Measurements from ENCODE around the gene PALMD. TPM values are rescaled to one million over a fixed set of nuclear protein-coding genes. Genes with fewer than 3 reads are reported as not detected.

PALMD gene
- total and polyA plus RNA-seq, 2 of the 8 experiments (the other 6 are each of a cell fraction or from before 2014, with no cell fraction given), result not detected

DNA sequence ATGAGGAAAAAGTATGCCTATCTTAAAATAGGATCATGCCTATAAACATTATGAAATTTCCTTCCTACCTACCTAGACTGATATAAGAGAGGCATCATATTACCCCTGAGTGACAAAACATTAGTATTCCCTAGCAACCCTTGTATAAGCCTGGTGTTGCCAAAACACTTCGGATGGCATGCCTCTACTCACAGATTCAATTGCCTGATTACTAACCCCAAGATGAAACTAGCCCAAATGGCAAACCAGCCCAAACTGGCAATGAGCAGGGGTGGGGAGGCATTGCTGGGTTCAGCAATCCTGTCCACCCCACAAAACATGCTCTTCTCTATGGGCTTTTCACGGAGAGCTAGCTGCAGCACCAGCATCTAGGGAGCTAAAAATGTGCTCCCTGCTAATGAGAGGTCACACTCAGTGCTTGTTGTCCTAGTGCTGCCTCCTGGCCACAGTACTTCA lies 13.9 kb downstream of the PALMD start:
- Histone ChIP-seq H3K4me1 (replicated peaks in 1 of 4; ENCODE audit: control insufficient read depth in 3 of 4, insufficient read depth in 4 of 4, low read length in 3 of 4) (no peaks in the 10 kb centered on the region), H3K4me3 (ENCODE audit: extremely low read depth in 1 of 4, insufficient read depth in 2 of 4, low read depth in 3 of 4, low read length in 4 of 4) (no peak overlapping the region), H3K79me1 (ENCODE audit: low read depth, low read length) (no peaks in the 10 kb centered on the region), H2AFZ (ENCODE audit: low read length) (no peak overlapping the region), H3K4me2 (ENCODE audit: insufficient read depth in 1 of 2, low read depth in 2 of 2, low read length in 2 of 2) (no peak overlapping the region), H3K23ac (ENCODE audit: insufficient read length) (no peak overlapping the region), H3K27me3 (replicated peaks in 1 of 4; ENCODE audit: control insufficient read depth in 3 of 4, extremely low read depth in 1 of 4, insufficient read depth in 3 of 4, low read length in 3 of 4) (no peaks in the 10 kb centered on the region), H3K23me2 (ENCODE audit: low read depth, low read length) (no peaks in the 10 kb centered on the region), H2BK5ac (ENCODE audit: low read depth, low read length) (0 out of 2 replicates have a peak overlapping the region, but pooled peaks have one; percentile 32), H2BK120ac (replicated peaks; ENCODE audit: low read depth, low read length) (no peak overlapping the region), H2BK20ac (ENCODE audit: low read length) (no peak overlapping the region), H3K9ac (replicated peaks in 1 of 4; ENCODE audit: extremely low read depth in 1 of 4, low read depth in 3 of 4, low read length in 3 of 4) (no peak overlapping the region), H3K14ac (ENCODE audit: insufficient read length) (no peak overlapping the region), H3K56ac (replicated peaks; ENCODE audit: insufficient read length, low read depth, low read length) (no peak overlapping the region), H4K5ac (ENCODE audit: insufficient read length, low read depth, low read length) (no peak overlapping the region), H3K36me3 (ENCODE audit: control insufficient read depth in 2 of 4, insufficient read depth in 4 of 4, low read length in 3 of 4) (no peaks in the 10 kb centered on the region), H3K27ac (ENCODE audit: low read depth, low read length) (no peak overlapping the region), H3K9me3 (ENCODE audit: insufficient read depth in 2 of 2, low read depth in 1 of 2, low read length in 1 of 2) (no peaks in the 10 kb centered on the region), H2BK12ac (ENCODE audit: low read depth, low read length) (peak overlapping the region; percentile 42; the same call in 1 of the 2 replicates), H4K8ac (ENCODE audit: extremely low read depth, insufficient read depth, low read length) (no peak overlapping the region), H4K20me1 (replicated peaks in 1 of 2; ENCODE audit: control insufficient read depth in 1 of 2, insufficient read depth in 2 of 2, low read length in 2 of 2) (no peaks in the 10 kb centered on the region), H3K79me2 (ENCODE audit: control insufficient read depth in 1 of 2, insufficient read depth in 2 of 2, low read length in 2 of 2) (no peaks in the 10 kb centered on the region), H2AK5ac (ENCODE audit: low read depth, low read length) (peak overlapping the region; percentile 77; the same call in 1 of the 2 replicates), H2BK15ac (ENCODE audit: low read length) (no peak overlapping the region), H3K18ac (ENCODE audit: extremely low read depth, low read length) (no peak overlapping the region), H4K91ac (replicated peaks; ENCODE audit: insufficient read length, low read length) (no peak overlapping the region), H3K4ac (replicated peaks; ENCODE audit: insufficient read length, low read depth, low read length) (no peak overlapping the region)
- CTCF ChIA-PET (ENCODE audit: partially characterized antibody), result interaction anchor here (0.6 to 2.1 kb wide), 4 partner anchors 12 to 73 kb away, joined by 3 to 5 read pairs (median 3); no protein-coding TSS in a partner anchor
- no peak for FAIRE-seq
- DNase-seq (ENCODE audit: low read depth in 1 of 2, low spot score in 2 of 2), result no peak
- POLR2A ChIA-PET (ENCODE audit: partially characterized antibody), result no interaction called here
- WGBS, 2 experiments (ENCODE audit: extremely low coverage in 1 of 2, insufficient coverage in 1 of 2, insufficient read length in 1 of 2, insufficient replicate concordance in 2 of 2, low coverage in 1 of 2, low lambda C conversion rate in 2 of 2, missing lambda C conversion rate in 1 of 2), result 100% methylated on average over 2 of the region's 2 CpGs; no CpG with 5 or more reads in 1 of the 2 experiments
- TF ChIP-seq KDM4A (IDR thresholded peaks at IDR 0.05; ENCODE audit: low read depth, low read length, severe bottlenecking) (no peak), SP2 (IDR thresholded peaks at IDR 0.05; ENCODE audit: low read length) (no peak), POLR2A (IDR thresholded peaks at IDR 0.05; ENCODE audit: control extremely low read depth in 1 of 2, low read depth in 2 of 2, low read length in 2 of 2) (no peak), KDM5A (IDR thresholded peaks at IDR 0.05; ENCODE audit: low read length) (no peak), SAP30 (IDR thresholded peaks at IDR 0.05; ENCODE audit: insufficient read depth, insufficient replicate concordance, low read length) (no peak), CREB1 (IDR thresholded peaks at IDR 0.05) (no peak), HDAC2 (IDR thresholded peaks at IDR 0.05; ENCODE audit: borderline replicate concordance in 1 of 2, low read depth in 2 of 2, low read length in 2 of 2) (no peak)
- TF ChIP-seq, protein P1, sequence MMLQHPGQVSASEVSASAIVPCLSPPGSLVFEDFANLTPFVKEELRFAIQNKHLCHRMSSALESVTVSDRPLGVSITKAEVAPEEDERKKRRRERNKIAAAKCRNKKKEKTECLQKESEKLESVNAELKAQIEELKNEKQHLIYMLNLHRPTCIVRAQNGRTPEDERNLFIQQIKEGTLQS (IDR thresholded peaks at IDR 0.05; ENCODE audit: insufficient read depth, low read depth, low read length), result no peak
- TF ChIP-seq, protein P2, sequence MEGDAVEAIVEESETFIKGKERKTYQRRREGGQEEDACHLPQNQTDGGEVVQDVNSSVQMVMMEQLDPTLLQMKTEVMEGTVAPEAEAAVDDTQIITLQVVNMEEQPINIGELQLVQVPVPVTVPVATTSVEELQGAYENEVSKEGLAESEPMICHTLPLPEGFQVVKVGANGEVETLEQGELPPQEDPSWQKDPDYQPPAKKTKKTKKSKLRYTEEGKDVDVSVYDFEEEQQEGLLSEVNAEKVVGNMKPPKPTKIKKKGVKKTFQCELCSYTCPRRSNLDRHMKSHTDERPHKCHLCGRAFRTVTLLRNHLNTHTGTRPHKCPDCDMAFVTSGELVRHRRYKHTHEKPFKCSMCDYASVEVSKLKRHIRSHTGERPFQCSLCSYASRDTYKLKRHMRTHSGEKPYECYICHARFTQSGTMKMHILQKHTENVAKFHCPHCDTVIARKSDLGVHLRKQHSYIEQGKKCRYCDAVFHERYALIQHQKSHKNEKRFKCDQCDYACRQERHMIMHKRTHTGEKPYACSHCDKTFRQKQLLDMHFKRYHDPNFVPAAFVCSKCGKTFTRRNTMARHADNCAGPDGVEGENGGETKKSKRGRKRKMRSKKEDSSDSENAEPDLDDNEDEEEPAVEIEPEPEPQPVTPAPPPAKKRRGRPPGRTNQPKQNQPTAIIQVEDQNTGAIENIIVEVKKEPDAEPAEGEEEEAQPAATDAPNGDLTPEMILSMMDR (IDR thresholded peaks at IDR 0.05; ENCODE audit: control extremely low read depth in 1 of 3, insufficient read depth in 1 of 3, low read depth in 1 of 3, low read length in 3 of 3), result no peak
- TF ChIP-seq, protein P3, sequence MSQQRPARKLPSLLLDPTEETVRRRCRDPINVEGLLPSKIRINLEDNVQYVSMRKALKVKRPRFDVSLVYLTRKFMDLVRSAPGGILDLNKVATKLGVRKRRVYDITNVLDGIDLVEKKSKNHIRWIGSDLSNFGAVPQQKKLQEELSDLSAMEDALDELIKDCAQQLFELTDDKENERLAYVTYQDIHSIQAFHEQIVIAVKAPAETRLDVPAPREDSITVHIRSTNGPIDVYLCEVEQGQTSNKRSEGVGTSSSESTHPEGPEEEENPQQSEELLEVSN (IDR thresholded peaks at IDR 0.05), result no peak
